Measurements from ENCODE around the gene MKNK1. TPM values are rescaled to one million over a fixed set of nuclear protein-coding genes. Genes with fewer than 3 reads are reported as not detected.

The MKNK1 gene
- total RNA-seq, 4 donors from 2014 or later: 23.0 to 42.1 (median 34.5) TPM

GRCh38 chr1:46635205-46635604, 31.1 kb upstream of the MKNK1 start:
- no peak for ATAC-seq
- 91 to 100% methylated on average over 2 of the region's 2 CpGs for WGBS, 2 donors (ENCODE audit: low coverage in 1 of 2)
- H3K27ac ChIP-seq: no peak overlapping the region
- TF ChIP-seq POLR2AphosphoS5 (IDR thresholded peaks at IDR 0.05) (no peak), EP300 (IDR thresholded peaks at IDR 0.05) (no peak), POLR2A (IDR thresholded peaks at IDR 0.05) (no peak)
- TF ChIP-seq, protein P1, sequence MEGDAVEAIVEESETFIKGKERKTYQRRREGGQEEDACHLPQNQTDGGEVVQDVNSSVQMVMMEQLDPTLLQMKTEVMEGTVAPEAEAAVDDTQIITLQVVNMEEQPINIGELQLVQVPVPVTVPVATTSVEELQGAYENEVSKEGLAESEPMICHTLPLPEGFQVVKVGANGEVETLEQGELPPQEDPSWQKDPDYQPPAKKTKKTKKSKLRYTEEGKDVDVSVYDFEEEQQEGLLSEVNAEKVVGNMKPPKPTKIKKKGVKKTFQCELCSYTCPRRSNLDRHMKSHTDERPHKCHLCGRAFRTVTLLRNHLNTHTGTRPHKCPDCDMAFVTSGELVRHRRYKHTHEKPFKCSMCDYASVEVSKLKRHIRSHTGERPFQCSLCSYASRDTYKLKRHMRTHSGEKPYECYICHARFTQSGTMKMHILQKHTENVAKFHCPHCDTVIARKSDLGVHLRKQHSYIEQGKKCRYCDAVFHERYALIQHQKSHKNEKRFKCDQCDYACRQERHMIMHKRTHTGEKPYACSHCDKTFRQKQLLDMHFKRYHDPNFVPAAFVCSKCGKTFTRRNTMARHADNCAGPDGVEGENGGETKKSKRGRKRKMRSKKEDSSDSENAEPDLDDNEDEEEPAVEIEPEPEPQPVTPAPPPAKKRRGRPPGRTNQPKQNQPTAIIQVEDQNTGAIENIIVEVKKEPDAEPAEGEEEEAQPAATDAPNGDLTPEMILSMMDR (IDR thresholded peaks at IDR 0.05): no peak
- H3K4me3 ChIP-seq: no peak overlapping the region
- H3K36me3 ChIP-seq: peaks cover 1 to 68% of the 10 kb centered on the region in 2 donors
- no peaks in the 10 kb centered on the region for H3K27me3 ChIP-seq
- H3K9me3 ChIP-seq: no peaks in the 10 kb centered on the region
- peaks cover 0 to 34% (median 5%) of the 10 kb centered on the region in 3 donors for H3K4me1 ChIP-seq

GRCh38 chr1:46630719-46631118, 26.7 kb upstream of the MKNK1 start:
- Histone ChIP-seq H3K4me3 (no peak overlapping the region), H3K36me3 (peaks cover 2 to 74% of the 10 kb centered on the region in 2 donors), H3K9me3 (no peaks in the 10 kb centered on the region), H3K27ac (no peak overlapping the region), H3K4me1 (no peaks in the 10 kb centered on the region), H3K27me3 (no peaks in the 10 kb centered on the region)
- ATAC-seq: no peak
- 79 to 83% methylated on average over 2 of the region's 2 CpGs for WGBS, 2 donors (ENCODE audit: low coverage in 1 of 2)
- TF ChIP-seq, protein P1 (IDR thresholded peaks at IDR 0.05): no peak
- TF ChIP-seq EP300 (IDR thresholded peaks at IDR 0.05) (no peak), POLR2AphosphoS5 (IDR thresholded peaks at IDR 0.05) (no peak), POLR2A (IDR thresholded peaks at IDR 0.05) (no peak)

DNA sequence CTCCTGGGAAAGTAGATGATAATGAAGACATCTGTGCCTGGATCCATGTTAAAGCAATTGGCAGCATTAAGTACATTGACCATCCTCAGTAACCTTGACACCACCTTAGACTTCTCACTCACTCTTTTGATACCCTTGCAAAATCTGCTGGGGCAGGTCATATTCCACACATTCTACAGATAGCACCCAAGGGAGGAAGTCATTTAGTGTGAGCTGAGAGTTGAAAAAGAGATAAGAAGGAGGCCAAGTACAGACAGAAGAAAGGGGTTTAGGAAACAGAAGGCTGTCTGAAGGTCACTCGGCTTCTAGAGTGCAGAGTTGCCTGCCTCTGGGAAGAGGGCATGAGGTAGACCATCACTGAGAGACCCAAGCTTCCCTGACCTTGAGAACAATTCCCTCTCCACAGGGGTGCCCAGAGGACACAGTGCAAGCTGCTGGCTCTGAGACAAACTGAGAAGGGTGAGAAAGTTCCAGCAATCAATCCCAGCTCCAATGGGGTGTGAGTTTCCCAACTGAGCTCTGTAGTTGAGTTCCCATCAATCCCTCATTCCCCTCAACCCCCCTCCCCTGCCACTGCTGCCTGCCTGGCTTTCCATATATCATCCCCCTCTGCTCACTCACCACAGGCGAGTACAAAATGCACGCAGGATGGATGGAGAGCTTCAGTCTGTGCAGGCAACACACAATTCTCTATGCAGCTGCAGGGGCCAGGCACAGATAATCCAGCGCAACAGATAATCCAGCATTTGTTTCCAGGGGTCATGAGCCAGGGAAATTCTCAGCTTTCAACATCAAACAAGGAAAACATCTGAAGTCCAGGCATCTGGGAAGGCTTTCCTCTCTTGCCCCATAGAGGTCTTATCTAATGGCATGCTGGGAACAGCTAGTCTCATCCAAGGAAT, 19.9 kb upstream of the MKNK1 start:
- Histone ChIP-seq H3K27ac (no peak overlapping the region), H3K27me3 (no peaks in the 10 kb centered on the region), H3K9me3 (no peaks in the 10 kb centered on the region), H3K4me1 (peaks cover 0 to 23% (median 0%) of the 10 kb centered on the region in 3 donors), H3K36me3 (peaks cover 0 to 7% of the 10 kb centered on the region in 2 donors), H3K4me3 (no peak overlapping the region)
- no peak for ATAC-seq
- no peak for TF ChIP-seq POLR2A (IDR thresholded peaks at IDR 0.05)
- no peak for TF ChIP-seq EP300 (IDR thresholded peaks at IDR 0.05)
- TF ChIP-seq, protein P1 (IDR thresholded peaks at IDR 0.05): no peak
- TF ChIP-seq POLR2AphosphoS5 (IDR thresholded peaks at IDR 0.05): no peak
- WGBS, 2 donors (ENCODE audit: low coverage in 1 of 2): 76 to 80% methylated on average over 1 to 2 of the region's 4 CpGs

GRCh38 chr1:46622344-46622743, 18.3 kb upstream of the MKNK1 start:
- TF ChIP-seq, protein P1 (IDR thresholded peaks at IDR 0.05): peak in 3 of 4 experiments; percentile 52 to 68 (median 56)
- TF ChIP-seq EP300 (IDR thresholded peaks at IDR 0.05) (no peak), POLR2A (IDR thresholded peaks at IDR 0.05) (no peak)
- Histone ChIP-seq H3K9me3 (no peaks in the 10 kb centered on the region), H3K36me3 (no peaks in the 10 kb centered on the region), H3K4me3 (no peak overlapping the region), H3K4me1 (peaks cover 0 to 28% (median under 1%) of the 10 kb centered on the region in 3 donors), H3K27ac (no peak overlapping the region), H3K27me3 (no peaks in the 10 kb centered on the region)
- ATAC-seq: peak; percentile 35
- 38 to 80% methylated on average over 1 to 3 of the region's 3 CpGs for WGBS, 2 donors (ENCODE audit: low coverage in 1 of 2)

- Histone ChIP-seq H3K4me3 (no peak overlapping the region), H3K4me1 (peaks cover 0 to 32% (median 4%) of the 10 kb centered on the region in 3 donors), H3K27ac (no peak overlapping the region), H3K9me3 (no peaks in the 10 kb centered on the region), H3K27me3 (no peaks in the 10 kb centered on the region), H3K36me3 (no peaks in the 10 kb centered on the region)
- TF ChIP-seq POLR2A (IDR thresholded peaks at IDR 0.05) (no peak), POLR2AphosphoS5 (IDR thresholded peaks at IDR 0.05) (no peak), EP300 (IDR thresholded peaks at IDR 0.05) (no peak)
- TF ChIP-seq, protein P1 (IDR thresholded peaks at IDR 0.05): no peak
- 66 to 74% methylated on average over 6 to 7 of the region's 7 CpGs for WGBS, 2 donors (ENCODE audit: low coverage in 1 of 2)
- no peak for ATAC-seq
Observed at GRCh38 chr1:46621930-46622329, 17.9 kb upstream of the MKNK1 start.
